HepG2 (cell line): ENCODE data around the gene PHF13. TPM values are rescaled to one million over a fixed set of nuclear protein-coding genes. Genes with fewer than 3 reads are reported as not detected.

Experiments
- ATAC-seq: fragments of 200-7000 bp; cut with Tn5 transposase; 3 replicates; pipeline ENCODE4 v1.9.1; 2020; ENCODE audit warnings: mild to moderate bottlenecking, moderate library complexity
- BruUV-seq: library from RNA; stranded (reverse); fragments of 400-500 nt; replicated peaks from 2 replicates; lab custom pipeline; 2021; lab: Mats Ljungman, UMichigan
- CTCF ChIA-PET: fragments of 300-600 bp; formaldehyde crosslinking; extraction: SDS; loops from one replicate; lab custom pipeline; 2021; ENCODE audit warnings: low total read pairs, inconsistent platforms, low intra/inter-chr PET ratio; lab: Yijun Ruan, JAX
- POLR2A ChIA-PET: fragments of 350-600 bp; sonication (Branson Sonifier 250); formaldehyde crosslinking; loops from one replicate; lab custom pipeline; 2020; ENCODE audit warnings: antibody characterized with exemption, inconsistent platforms; lab: Yijun Ruan, JAX
- DNase-seq: peaks from one replicate; pipeline ENCODE4 v3.0.0-alpha.2; 2015; ENCODE audit warnings: low spot score
- FAIRE-seq: peaks from 3 replicates; lab custom pipeline; 2011; peaks lifted over from hg19 to GRCh38; lab: Jason Lieb, UNC
- H2AFZ ChIP-seq: one replicate; pipeline ENCODE4 v1.6.1; 2011; ENCODE audit warnings: low read length, inconsistent platforms
- H3K27ac ChIP-seq: fragments of 300-600 bp; 3 replicates; pipeline ENCODE4 v1.8.0; 2011; ENCODE audit warnings: mixed run types, mild to moderate bottlenecking, mixed read lengths, low read length, inconsistent platforms; ENCODE audit not compliant: insufficient read depth; ENCODE audit errors: extremely low read length
- H3K27me3 ChIP-seq, 2 experiments: fragments of 200-600 bp in 1 of 2; 2 replicates in 1 of 2; 3 replicates in 1 of 2; pipeline versions ENCODE4 v1.6.0 to v1.8.0; 2011; ENCODE audit warnings: low read length in 2 of 2, mild to moderate bottlenecking in 2 of 2, moderate library complexity in 2 of 2, inconsistent platforms in 1 of 2; ENCODE audit not compliant: insufficient read depth in 2 of 2, control insufficient read depth in 1 of 2
- H3K36me3 ChIP-seq, 2 experiments: fragments of 200-600 bp in 1 of 2; replicated peaks in 1 of 2; 2 replicates in 1 of 2; 3 replicates in 1 of 2; pipeline versions ENCODE4 v1.5.1 to v1.8.0; 2011; ENCODE audit warnings: low read length in 2 of 2, inconsistent platforms in 1 of 2; ENCODE audit not compliant: insufficient read depth in 2 of 2, control insufficient read depth in 1 of 2
- H3K4me1 ChIP-seq: 2 replicates; pipeline ENCODE4 v1.5.1; 2012; ENCODE audit warnings: low read length, inconsistent platforms; ENCODE audit not compliant: insufficient read depth
- H3K4me2 ChIP-seq: 2 replicates; pipeline ENCODE4 v1.6.0; 2011; ENCODE audit warnings: low read depth, low read length, inconsistent platforms
- H3K4me3 ChIP-seq, 3 experiments: fragments of 200-600 bp in 1 of 3; sonication (generic), shearing (Covaris generic) in 1 of 3; replicated peaks in 1 of 3; 2 replicates each; pipeline ENCODE4 v1.5.1; 2011 to 2016; ENCODE audit warnings: low read length in 3 of 3, inconsistent platforms in 2 of 3, low read depth in 2 of 3, mild to moderate bottlenecking in 2 of 3, control low read depth in 1 of 3, mixed read lengths in 1 of 3; ENCODE audit not compliant: insufficient read depth in 1 of 3
- H3K79me2 ChIP-seq: one replicate; pipeline ENCODE4 v1.6.1; 2011; ENCODE audit warnings: low read length, inconsistent platforms; ENCODE audit not compliant: insufficient read depth
- H3K9ac ChIP-seq: 2 replicates; pipeline ENCODE4 v1.6.0; 2011; ENCODE audit warnings: mild to moderate bottlenecking, low read depth, low read length, inconsistent platforms; ENCODE audit not compliant: insufficient read depth
- H3K9me3 ChIP-seq: 2 replicates; pipeline ENCODE4 v1.5.1; 2012; ENCODE audit warnings: mild to moderate bottlenecking, low read length
- H4K20me1 ChIP-seq: 2 replicates; pipeline ENCODE4 v1.6.0; 2011; ENCODE audit warnings: inconsistent platforms, mild to moderate bottlenecking, low read length, moderate library complexity; ENCODE audit not compliant: insufficient read depth
- BATF2 ChIP-seq: sonication (generic); formaldehyde crosslinking; IDR thresholded peaks from 2 replicates; pipeline ENCODE4 v1.8.0; 2022; ENCODE audit warnings: mild to moderate bottlenecking, missing genetic modification reagents, moderate library complexity
- CCAR2 ChIP-seq: fragments of 200-400 bp; formaldehyde crosslinking; optimal IDR thresholded peaks from 2 replicates; pipeline ENCODE3; 2018; ENCODE audit warnings: low read depth, mild to moderate bottlenecking, low read length, moderate library complexity
- CEBPB ChIP-seq: IDR thresholded peaks from 2 replicates; pipeline ENCODE4 v1.6.1; 2011; ENCODE audit warnings: low read depth, low read length, improper control_type of control experiment, borderline replicate concordance
- CEBPG ChIP-seq: IDR thresholded peaks from 2 replicates; pipeline ENCODE4 v1.6.1; 2016
- CENPT ChIP-seq: sonication (generic); formaldehyde crosslinking; IDR thresholded peaks from 2 replicates; pipeline ENCODE4 v1.8.0; 2022; ENCODE audit warnings: low read depth, mild to moderate bottlenecking, moderate library complexity, missing genetic modification reagents
- DPF2 ChIP-seq: sonication (generic); formaldehyde crosslinking; IDR thresholded peaks from 2 replicates; pipeline ENCODE4 v1.4.0; 2020; ENCODE audit warnings: mild to moderate bottlenecking, low read depth, missing genetic modification reagents, borderline replicate concordance
- GFI1 ChIP-seq: sonication (generic); formaldehyde crosslinking; IDR thresholded peaks from 2 replicates; pipeline ENCODE4 v1.5.0; 2020; ENCODE audit warnings: missing genetic modification reagents, mild to moderate bottlenecking, borderline replicate concordance
- GPN1 ChIP-seq: sonication (generic); formaldehyde crosslinking; IDR thresholded peaks from 2 replicates; pipeline ENCODE4 v1.5.1; 2020; ENCODE audit warnings: missing genetic modification reagents, borderline replicate concordance
- GZF1 ChIP-seq: sonication (generic); formaldehyde crosslinking; IDR thresholded peaks from 2 replicates; pipeline ENCODE4 v1.5.1; 2020; ENCODE audit warnings: mild to moderate bottlenecking, missing genetic modification reagents
- MAF1 ChIP-seq: sonication (generic); formaldehyde crosslinking; IDR thresholded peaks from 2 replicates; pipeline ENCODE4 v1.5.0; 2020; ENCODE audit warnings: missing genetic modification reagents, borderline replicate concordance
- MAX ChIP-seq: IDR thresholded peaks from 2 replicates; pipeline ENCODE4 v1.6.1; 2012; ENCODE audit warnings: inconsistent platforms
- MED1 ChIP-seq: sonication (generic); formaldehyde crosslinking; IDR thresholded peaks from 2 replicates; pipeline ENCODE4 v1.4.0; 2020; ENCODE audit warnings: missing genetic modification reagents
- NFE2L1 ChIP-seq: sonication (generic); formaldehyde crosslinking; IDR thresholded peaks from 2 replicates; pipeline ENCODE4 v1.4.0; 2020; ENCODE audit warnings: missing genetic modification reagents, mild to moderate bottlenecking, borderline replicate concordance
- NR2C2 ChIP-seq: sonication (generic); formaldehyde crosslinking; IDR thresholded peaks from 2 replicates; pipeline ENCODE4 v1.4.0; 2020; ENCODE audit warnings: missing genetic modification reagents, mild to moderate bottlenecking, moderate library complexity, borderline replicate concordance
- PHF20 ChIP-seq: sonication (generic); formaldehyde crosslinking; IDR thresholded peaks from 2 replicates; pipeline ENCODE4 v1.5.0; 2020; ENCODE audit warnings: mild to moderate bottlenecking, missing genetic modification reagents
- RELA ChIP-seq: sonication (generic); formaldehyde crosslinking; IDR thresholded peaks from 2 replicates; pipeline ENCODE4 v1.4.0; 2020; ENCODE audit warnings: missing genetic modification reagents
- RXRA ChIP-seq: sonication (generic); formaldehyde crosslinking; IDR thresholded peaks from 2 replicates; pipeline ENCODE4 v1.5.1; 2020; ENCODE audit warnings: missing genetic modification reagents
- SP4 ChIP-seq: sonication (generic); formaldehyde crosslinking; IDR thresholded peaks from 2 replicates; pipeline ENCODE4 v1.8.1; 2023; ENCODE audit warnings: mild to moderate bottlenecking, missing genetic modification reagents
- SRF ChIP-seq: IDR thresholded peaks from 2 replicates; pipeline ENCODE4 v1.6.1; 2011; ENCODE audit warnings: mild to moderate bottlenecking, low read depth, low read length, moderate library complexity
- TAF15 ChIP-seq: fragments of 200-400 bp; formaldehyde crosslinking; IDR thresholded peaks from one replicate; pipeline ENCODE4 v1.6.1; 2018; ENCODE audit warnings: mild to moderate bottlenecking, low read depth, low read length; ENCODE audit not compliant: poor library complexity, severe bottlenecking
- ZNF10 ChIP-seq: sonication (generic); formaldehyde crosslinking; IDR thresholded peaks from 2 replicates; pipeline ENCODE4 v1.4.0; 2020; ENCODE audit warnings: mild to moderate bottlenecking, low read depth, missing genetic modification reagents, borderline replicate concordance
- ZNF335 ChIP-seq: sonication (generic); formaldehyde crosslinking; IDR thresholded peaks from 2 replicates; pipeline ENCODE4 v1.4.0; 2020; ENCODE audit warnings: missing genetic modification reagents
- ZNF564 ChIP-seq: sonication (generic); formaldehyde crosslinking; IDR thresholded peaks from 2 replicates; pipeline ENCODE4 v1.8.1; 2023; ENCODE audit warnings: mild to moderate bottlenecking, missing genetic modification reagents
- ZNF639 ChIP-seq: conservative IDR thresholded peaks from 2 replicates; pipeline ENCODE4 v1.6.1; 2018; ENCODE audit warnings: missing genetic modification reagents
- WGBS: methylation state at CpG from one replicate; pipeline ENCODE4 v1.1.6; 2017; ENCODE audit warnings: low lambda C conversion rate; 5-methylcytosine and 5-hydroxymethylcytosine counted together
- in situ Hi-C: cut with HindIII; loops from 2 replicates; pipeline ENCODE4 v1.10.0; 2017; ENCODE audit warnings: low pct_unique_long_range_greater_than_20kb; ENCODE audit not compliant: extremely low pct_ligation_motif_present
- intact Hi-C: fragments of 100-400 bp; cut with micrococcal nuclease; formaldehyde crosslinking; loops from one replicate; pipeline ENCODE4 v1.10.0; 2022; ENCODE audit not compliant: unreplicated experiment
- polyA plus RNA-seq, 8 experiments: library from polyadenylated mRNA; depleted of rRNA in 3 of 8; stranded (reverse) in 7 of 8; unstranded in 1 of 8; fragments of >200 nt; fragmentation: Illumina TruSeq in 4 of 8; extraction: Trizol in 4 of 8; gene quantifications; 2 replicates each; pipeline versions ENCODE4 v1.2.1 to v1.2.3, GENCODE V29; 2011 to 2016; ENCODE audit warnings: low read depth in 4 of 8, missing spikeins in 1 of 8, mixed read lengths in 1 of 8; ENCODE audit not compliant: insufficient read depth in 1 of 8
- total RNA-seq, 5 experiments: library from RNA; depleted of rRNA; stranded (reverse); fragments of >200 nt; fragmentation: Illumina TruSeq; extraction: Trizol; gene quantifications; 2 replicates each; pipeline ENCODE4 v1.2.3, GENCODE V29; 2016; ENCODE audit warnings: low read depth in 1 of 5

The PHF13 gene
- total and polyA plus RNA-seq, 2 of the 13 experiments (the other 11 are each of a cell fraction or from before 2014, with no cell fraction given): 4.7 to 7.4 TPM

- Histone ChIP-seq H3K27me3 (peaks cover 0 to 4% of the 10 kb centered on the region in 2 experiments; a peak in 2 of 5 replicates), H3K9ac (0 out of 2 replicates have a peak overlapping the region, but pooled peaks have one; percentile 36), H3K27ac (peak overlapping the region; percentile 48), H3K4me1 (peaks cover 31% of the 10 kb centered on the region), H4K20me1 (no peaks in the 10 kb centered on the region), H3K36me3 (no peaks in the 10 kb centered on the region), H2AFZ (peak overlapping the region; percentile 54), H3K79me2 (no peaks in the 10 kb centered on the region), H3K4me2 (peak overlapping the region; percentile 74), H3K4me3 (peak overlapping the region; percentile 7 to 48 (median 16); a peak in 3 of 6 replicates), H3K9me3 (no peaks in the 10 kb centered on the region)
- intact Hi-C loops: no loop called here
- DNase-seq (peak; percentile 78), ATAC-seq (peak; percentile 85), FAIRE-seq (peak; percentile 83)
- BruUV-seq: no TSS peak
- CTCF ChIA-PET: no interaction called here
- in situ Hi-C loops: no loop called here
- POLR2A ChIA-PET: interaction anchor here (1.0 to 1.8 kb wide), 2 partner anchors 18 to 28 kb away, joined by 3 to 4 read pairs; partner anchors contain the start of gene TAS1R1
- WGBS: 62% methylated on average over 11 of the region's 12 CpGs
- TF ChIP-seq CCAR2: peak; percentile 69
- no peak for TF ChIP-seq ZNF639 (CRISPR knock-in tag)
- TF ChIP-seq CEBPB: peak; percentile 81
- TF ChIP-seq NR2C2: 0 out of 2 replicates have a peak, but pooled peaks have one; percentile 61
- TF ChIP-seq ZNF564 (CRISPR knock-in tag): no peak
- TF ChIP-seq ZNF335 (CRISPR knock-in tag): no peak
- no peak for TF ChIP-seq GPN1
- 0 out of 2 replicates have a peak, but pooled peaks have one; percentile 29 for TF ChIP-seq NFE2L1 (CRISPR knock-in tag)
- TF ChIP-seq PHF20 (CRISPR knock-in tag): no peak
- no peak for TF ChIP-seq MAF1
- TF ChIP-seq CEBPG (CRISPR knock-in tag): peak; percentile 69
- peak; percentile 60; the same call in 1 of the 2 replicates for TF ChIP-seq RXRA
- peak; percentile 19; the same call in 1 of the 2 replicates for TF ChIP-seq MAX
- TF ChIP-seq RELA (CRISPR knock-in tag): no peak
- TF ChIP-seq ZNF10 (CRISPR knock-in tag): no peak
- TF ChIP-seq GZF1 (CRISPR knock-in tag): no peak
- TF ChIP-seq MED1 (CRISPR knock-in tag): no peak
- peak; percentile 31; the same call in 1 of the 2 replicates for TF ChIP-seq GFI1 (CRISPR knock-in tag)
- no peak for TF ChIP-seq CENPT (CRISPR knock-in tag)
- no peak for TF ChIP-seq TAF15
- TF ChIP-seq SP4: no peak
- TF ChIP-seq SRF: no peak
- TF ChIP-seq DPF2: peak; percentile 14; the same call in 1 of the 2 replicates
- TF ChIP-seq BATF2 (CRISPR knock-in tag): no peak
Measured at GRCh38 chr1:6572653-6573383, 40.7 kb upstream of the PHF13 start.
